HepG2 (cell line): ENCODE results near the gene HKDC1. TPM values are rescaled to one million over a fixed set of nuclear protein-coding genes. Genes with fewer than 3 reads are reported as not detected.

Experiments used
- ATAC-seq: fragments of 200-7000 bp; cut with Tn5 transposase; 3 replicates; pipeline ENCODE4 v1.9.1; 2020; ENCODE audit warnings: mild to moderate bottlenecking, moderate library complexity
- BruUV-seq: library from RNA; stranded (reverse); fragments of 400-500 nt; replicated peaks from 2 replicates; lab custom pipeline; 2021; lab: Mats Ljungman, UMichigan
- CTCF ChIA-PET: fragments of 300-600 bp; formaldehyde crosslinking; extraction: SDS; loops from one replicate; lab custom pipeline; 2021; ENCODE audit warnings: low total read pairs, inconsistent platforms, low intra/inter-chr PET ratio; lab: Yijun Ruan, JAX
- POLR2A ChIA-PET: fragments of 350-600 bp; sonication (Branson Sonifier 250); formaldehyde crosslinking; loops from one replicate; lab custom pipeline; 2020; ENCODE audit warnings: antibody characterized with exemption, inconsistent platforms; lab: Yijun Ruan, JAX
- DNase-seq: peaks from one replicate; pipeline ENCODE4 v3.0.0-alpha.2; 2015; ENCODE audit warnings: low spot score
- FAIRE-seq: peaks from 3 replicates; lab custom pipeline; 2011; peaks lifted over from hg19 to GRCh38; lab: Jason Lieb, UNC
- H2AFZ ChIP-seq: one replicate; pipeline ENCODE4 v1.6.1; 2011; ENCODE audit warnings: low read length, inconsistent platforms
- H3K27ac ChIP-seq: fragments of 300-600 bp; 3 replicates; pipeline ENCODE4 v1.8.0; 2011; ENCODE audit warnings: mixed run types, mild to moderate bottlenecking, mixed read lengths, low read length, inconsistent platforms; ENCODE audit not compliant: insufficient read depth; ENCODE audit errors: extremely low read length
- H3K27me3 ChIP-seq, 2 experiments: fragments of 200-600 bp in 1 of 2; 2 replicates in 1 of 2; 3 replicates in 1 of 2; pipeline versions ENCODE4 v1.6.0 to v1.8.0; 2011; ENCODE audit warnings: low read length in 2 of 2, mild to moderate bottlenecking in 2 of 2, moderate library complexity in 2 of 2, inconsistent platforms in 1 of 2; ENCODE audit not compliant: insufficient read depth in 2 of 2, control insufficient read depth in 1 of 2
- H3K36me3 ChIP-seq, 2 experiments: fragments of 200-600 bp in 1 of 2; replicated peaks in 1 of 2; 2 replicates in 1 of 2; 3 replicates in 1 of 2; pipeline versions ENCODE4 v1.5.1 to v1.8.0; 2011; ENCODE audit warnings: low read length in 2 of 2, inconsistent platforms in 1 of 2; ENCODE audit not compliant: insufficient read depth in 2 of 2, control insufficient read depth in 1 of 2
- H3K4me1 ChIP-seq: 2 replicates; pipeline ENCODE4 v1.5.1; 2012; ENCODE audit warnings: low read length, inconsistent platforms; ENCODE audit not compliant: insufficient read depth
- H3K4me2 ChIP-seq: 2 replicates; pipeline ENCODE4 v1.6.0; 2011; ENCODE audit warnings: low read depth, low read length, inconsistent platforms
- H3K4me3 ChIP-seq, 3 experiments: fragments of 200-600 bp in 1 of 3; sonication (generic), shearing (Covaris generic) in 1 of 3; replicated peaks in 1 of 3; 2 replicates each; pipeline ENCODE4 v1.5.1; 2011 to 2016; ENCODE audit warnings: low read length in 3 of 3, inconsistent platforms in 2 of 3, low read depth in 2 of 3, mild to moderate bottlenecking in 2 of 3, control low read depth in 1 of 3, mixed read lengths in 1 of 3; ENCODE audit not compliant: insufficient read depth in 1 of 3
- H3K79me2 ChIP-seq: one replicate; pipeline ENCODE4 v1.6.1; 2011; ENCODE audit warnings: low read length, inconsistent platforms; ENCODE audit not compliant: insufficient read depth
- H3K9ac ChIP-seq: 2 replicates; pipeline ENCODE4 v1.6.0; 2011; ENCODE audit warnings: mild to moderate bottlenecking, low read depth, low read length, inconsistent platforms; ENCODE audit not compliant: insufficient read depth
- H3K9me3 ChIP-seq: 2 replicates; pipeline ENCODE4 v1.5.1; 2012; ENCODE audit warnings: mild to moderate bottlenecking, low read length
- H4K20me1 ChIP-seq: 2 replicates; pipeline ENCODE4 v1.6.0; 2011; ENCODE audit warnings: inconsistent platforms, mild to moderate bottlenecking, low read length, moderate library complexity; ENCODE audit not compliant: insufficient read depth
- ARNT ChIP-seq: fragments of 450-650 bp; IDR thresholded peaks from 2 replicates; pipeline ENCODE4 v1.6.1; 2017
- E2F1 ChIP-seq: sonication (generic); formaldehyde crosslinking; IDR thresholded peaks from 2 replicates; pipeline ENCODE4 v1.5.0; 2020; ENCODE audit warnings: missing genetic modification reagents
- ETS1 ChIP-seq: sonication (generic); formaldehyde crosslinking; IDR thresholded peaks from 2 replicates; pipeline ENCODE4 v1.4.0; 2020; ENCODE audit warnings: missing genetic modification reagents
- HOXD1 ChIP-seq: sonication (generic); formaldehyde crosslinking; IDR thresholded peaks from 2 replicates; pipeline ENCODE4 v1.5.0; 2020; ENCODE audit warnings: missing genetic modification reagents
- JUN ChIP-seq: sonication (generic); formaldehyde crosslinking; IDR thresholded peaks from 2 replicates; pipeline ENCODE4 v1.4.0; 2020; ENCODE audit warnings: mild to moderate bottlenecking, missing genetic modification reagents
- KAT7 ChIP-seq: IDR thresholded peaks from 2 replicates; pipeline ENCODE4 v1.6.1; 2018; ENCODE audit warnings: borderline replicate concordance, missing compliant biosample characterization
- NR1H2 ChIP-seq: sonication (generic); formaldehyde crosslinking; IDR thresholded peaks from 2 replicates; pipeline ENCODE4 v1.8.1; 2022; ENCODE audit warnings: low read depth, missing genetic modification reagents, borderline replicate concordance
- RFXANK ChIP-seq: IDR thresholded peaks from 2 replicates; pipeline ENCODE4 v1.6.1; 2016
- SIX4 ChIP-seq: sonication (generic); formaldehyde crosslinking; IDR thresholded peaks from 2 replicates; pipeline ENCODE4 v1.4.0; 2020; ENCODE audit warnings: missing genetic modification reagents
- ZNF17 ChIP-seq: sonication (generic); formaldehyde crosslinking; IDR thresholded peaks from 2 replicates; pipeline ENCODE4 v1.5.0; 2020; ENCODE audit warnings: mild to moderate bottlenecking, missing genetic modification reagents
- ZNF430 ChIP-seq: sonication (generic); formaldehyde crosslinking; IDR thresholded peaks from 2 replicates; pipeline ENCODE4 v1.9.0; 2021; ENCODE audit warnings: mild to moderate bottlenecking, missing genetic modification reagents
- ZNF709 ChIP-seq: sonication (generic); formaldehyde crosslinking; IDR thresholded peaks from 2 replicates; pipeline ENCODE4 v1.5.0; 2020; ENCODE audit warnings: mild to moderate bottlenecking, missing genetic modification reagents
- WGBS: methylation state at CpG from one replicate; pipeline ENCODE4 v1.1.6; 2017; ENCODE audit warnings: low lambda C conversion rate; 5-methylcytosine and 5-hydroxymethylcytosine counted together
- in situ Hi-C: cut with HindIII; loops from 2 replicates; pipeline ENCODE4 v1.10.0; 2017; ENCODE audit warnings: low pct_unique_long_range_greater_than_20kb; ENCODE audit not compliant: extremely low pct_ligation_motif_present
- intact Hi-C: fragments of 100-400 bp; cut with micrococcal nuclease; formaldehyde crosslinking; loops from one replicate; pipeline ENCODE4 v1.10.0; 2022; ENCODE audit not compliant: unreplicated experiment
- polyA plus RNA-seq, 8 experiments: library from polyadenylated mRNA; depleted of rRNA in 3 of 8; stranded (reverse) in 7 of 8; unstranded in 1 of 8; fragments of >200 nt; fragmentation: Illumina TruSeq in 4 of 8; extraction: Trizol in 4 of 8; gene quantifications; 2 replicates each; pipeline versions ENCODE4 v1.2.1 to v1.2.3, GENCODE V29; 2011 to 2016; ENCODE audit warnings: low read depth in 4 of 8, missing spikeins in 1 of 8, mixed read lengths in 1 of 8; ENCODE audit not compliant: insufficient read depth in 1 of 8
- total RNA-seq, 5 experiments: library from RNA; depleted of rRNA; stranded (reverse); fragments of >200 nt; fragmentation: Illumina TruSeq; extraction: Trizol; gene quantifications; 2 replicates each; pipeline ENCODE4 v1.2.3, GENCODE V29; 2016; ENCODE audit warnings: low read depth in 1 of 5
- TF ChIP-seq, protein P1 (sequence below): sonication (generic); formaldehyde crosslinking; IDR thresholded peaks from 2 replicates; pipeline ENCODE4 v1.4.0; 2020; ENCODE audit warnings: missing genetic modification reagents, borderline replicate concordance
- TF ChIP-seq, protein P2 (sequence below): sonication (generic); formaldehyde crosslinking; IDR thresholded peaks from 2 replicates; pipeline ENCODE4 v1.8.1; 2023; ENCODE audit warnings: mild to moderate bottlenecking, moderate library complexity, missing genetic modification reagents

The HKDC1 gene
- total and polyA plus RNA-seq, 2 of the 13 experiments (the other 11 are each of a cell fraction or from before 2014, with no cell fraction given) = 8.1 to 12.4 TPM

DNA sequence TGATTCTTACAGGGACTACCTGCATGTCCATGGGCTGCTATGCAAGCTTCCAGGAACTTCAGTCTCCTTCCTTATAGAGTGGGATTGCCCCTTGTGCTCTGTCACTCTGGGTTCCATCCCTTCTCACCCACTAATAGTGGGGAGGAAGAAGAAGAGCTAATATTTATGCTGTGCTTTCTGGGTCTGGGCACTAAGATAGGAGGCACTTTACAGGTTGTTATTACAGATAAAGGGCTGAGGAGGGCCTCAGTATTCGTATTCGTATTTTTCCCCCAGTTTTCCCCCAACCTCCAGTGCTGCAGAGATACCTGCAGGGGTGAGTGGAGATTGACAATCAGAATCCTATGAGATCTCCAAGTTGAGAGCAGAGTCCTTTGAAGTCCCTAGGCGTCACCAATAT, 72.3 kb downstream of the HKDC1 start:
- H3K27ac ChIP-seq = no peak overlapping the region
- CTCF ChIA-PET = no interaction called here
- DNase-seq (no peak), FAIRE-seq (no peak), ATAC-seq (no peak)
- no TSS peak for BruUV-seq
- no peak overlapping the region for H2AFZ ChIP-seq
- H3K27me3 ChIP-seq = peaks cover 0 to 23% of the 10 kb centered on the region in 2 experiments; a peak in 3 of 5 replicates
- intact Hi-C loops (no loop called here), in situ Hi-C loops (no loop called here)
- POLR2A ChIA-PET = no interaction called here
- H3K4me2 ChIP-seq = no peak overlapping the region
- no peaks in the 10 kb centered on the region for H3K36me3 ChIP-seq
- no peaks in the 10 kb centered on the region for H4K20me1 ChIP-seq
- no peaks in the 10 kb centered on the region; the same call in 1 of the 2 replicates for H3K4me1 ChIP-seq
- no peaks in the 10 kb centered on the region for H3K79me2 ChIP-seq
- no peak overlapping the region for H3K9ac ChIP-seq
- TF ChIP-seq HOXD1 (CRISPR knock-in tag) = no peak
- TF ChIP-seq, protein P1, sequence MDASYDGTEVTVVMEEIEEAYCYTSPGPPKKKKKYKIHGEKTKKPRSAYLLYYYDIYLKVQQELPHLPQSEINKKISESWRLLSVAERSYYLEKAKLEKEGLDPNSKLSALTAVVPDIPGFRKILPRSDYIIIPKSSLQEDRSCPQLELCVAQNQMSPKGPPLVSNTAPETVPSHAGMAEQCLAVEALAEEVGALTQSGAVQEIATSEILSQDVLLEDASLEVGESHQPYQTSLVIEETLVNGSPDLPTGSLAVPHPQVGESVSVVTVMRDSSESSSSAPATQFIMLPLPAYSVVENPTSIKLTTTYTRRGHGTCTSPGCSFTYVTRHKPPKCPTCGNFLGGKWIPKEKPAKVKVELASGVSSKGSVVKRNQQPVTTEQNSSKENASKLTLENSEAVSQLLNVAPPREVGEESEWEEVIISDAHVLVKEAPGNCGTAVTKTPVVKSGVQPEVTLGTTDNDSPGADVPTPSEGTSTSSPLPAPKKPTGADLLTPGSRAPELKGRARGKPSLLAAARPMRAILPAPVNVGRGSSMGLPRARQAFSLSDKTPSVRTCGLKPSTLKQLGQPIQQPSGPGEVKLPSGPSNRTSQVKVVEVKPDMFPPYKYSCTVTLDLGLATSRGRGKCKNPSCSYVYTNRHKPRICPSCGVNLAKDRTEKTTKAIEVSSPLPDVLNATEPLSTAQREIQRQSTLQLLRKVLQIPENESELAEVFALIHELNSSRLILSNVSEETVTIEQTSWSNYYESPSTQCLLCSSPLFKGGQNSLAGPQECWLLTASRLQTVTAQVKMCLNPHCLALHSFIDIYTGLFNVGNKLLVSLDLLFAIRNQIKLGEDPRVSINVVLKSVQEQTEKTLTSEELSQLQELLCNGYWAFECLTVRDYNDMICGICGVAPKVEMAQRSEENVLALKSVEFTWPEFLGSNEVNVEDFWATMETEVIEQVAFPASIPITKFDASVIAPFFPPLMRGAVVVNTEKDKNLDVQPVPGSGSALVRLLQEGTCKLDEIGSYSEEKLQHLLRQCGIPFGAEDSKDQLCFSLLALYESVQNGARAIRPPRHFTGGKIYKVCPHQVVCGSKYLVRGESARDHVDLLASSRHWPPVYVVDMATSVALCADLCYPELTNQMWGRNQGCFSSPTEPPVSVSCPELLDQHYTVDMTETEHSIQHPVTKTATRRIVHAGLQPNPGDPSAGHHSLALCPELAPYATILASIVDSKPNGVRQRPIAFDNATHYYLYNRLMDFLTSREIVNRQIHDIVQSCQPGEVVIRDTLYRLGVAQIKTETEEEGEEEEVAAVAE (CRISPR knock-in tag) = no peak
- no peak for TF ChIP-seq ETS1 (CRISPR knock-in tag)
- no peak for TF ChIP-seq RFXANK (CRISPR knock-in tag)
- TF ChIP-seq JUN (CRISPR knock-in tag) = no peak
- TF ChIP-seq ARNT = no peak
- TF ChIP-seq, protein P2, sequence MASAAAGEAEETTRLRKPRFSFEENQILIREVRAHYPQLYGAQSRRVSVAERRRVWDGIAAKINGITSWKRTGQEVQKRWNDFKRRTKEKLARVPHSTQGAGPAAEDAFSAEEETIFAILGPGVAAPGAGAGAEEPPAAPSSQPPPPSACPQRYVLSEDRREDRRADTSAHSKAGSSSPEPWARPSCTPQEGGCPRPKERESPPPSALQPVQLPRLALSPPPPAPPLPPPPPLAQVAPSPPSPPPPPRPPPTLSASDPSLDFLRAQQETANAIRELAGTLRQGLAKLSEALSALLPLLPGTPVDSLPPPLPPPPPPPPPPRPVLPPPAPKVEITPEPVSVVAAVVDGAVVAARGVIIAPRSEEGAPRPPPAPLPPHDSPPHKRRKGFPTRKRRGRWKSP (CRISPR knock-in tag) = no peak
- TF ChIP-seq KAT7 (CRISPR knock-in tag) = no peak
- TF ChIP-seq ZNF17 (CRISPR knock-in tag) = no peak
- no peak for TF ChIP-seq ZNF430 (CRISPR knock-in tag)
- TF ChIP-seq SIX4 (CRISPR knock-in tag) = no peak
- no peak for TF ChIP-seq ZNF709 (CRISPR knock-in tag)
- TF ChIP-seq NR1H2 = no peak
- TF ChIP-seq E2F1 (CRISPR knock-in tag) = no peak
- TF ChIP-seq, all 625 proteins: peak for 0
- 3% methylated on average over 3 of the region's 3 CpGs for WGBS
- H3K9me3 ChIP-seq = no peaks in the 10 kb centered on the region
- H3K4me3 ChIP-seq = no peak overlapping the region
